PC-3 (cell line): ENCODE data around the gene ELAPOR1. TPM values are rescaled to one million over a fixed set of nuclear protein-coding genes. Genes with fewer than 3 reads are reported as not detected.

Source experiments
- ATAC-seq: fragments of 200-7000 bp; cut with Tn5 transposase; 2 replicates; pipeline ENCODE4 v1.9.1; 2020; ENCODE audit warnings: mild to moderate bottlenecking, moderate library complexity
- BruUV-seq: library from RNA; stranded (reverse); fragments of 400-500 nt; replicated peaks from 2 replicates; lab custom pipeline; 2021; lab: Mats Ljungman, UMichigan
- CTCF ChIA-PET: fragments of 300-600 bp; sonication (Branson Sonifier 250); formaldehyde crosslinking; loops from one replicate; lab custom pipeline; 2022; ENCODE audit warnings: antibody characterized with exemption; lab: Charles Lee
- POLR2A ChIA-PET: fragments of 300-600 bp; sonication (Branson Sonifier 250); formaldehyde crosslinking; loops from one replicate; lab custom pipeline; 2022; ENCODE audit warnings: antibody characterized with exemption; ENCODE audit not compliant: unreplicated experiment; lab: Charles Lee
- DNase-seq: peaks from one replicate; pipeline ENCODE4 v3.0.0-alpha.2; 2015
- H2AFZ ChIP-seq: fragments of 300-600 bp; sonication (generic); 2 replicates; pipeline ENCODE4 v1.6.0; 2016; ENCODE audit warnings: antibody characterized with exemption, low read length
- H3F3A ChIP-seq: fragments of 300-600 bp; sonication (generic); one replicate; pipeline ENCODE4 v1.6.0; 2017; ENCODE audit warnings: antibody characterized with exemption, low read length, control low read depth, mild to moderate bottlenecking; ENCODE audit not compliant: unreplicated experiment
- H3K27ac ChIP-seq: fragments of 300-600 bp; sonication (generic); 2 replicates; pipeline ENCODE4 v1.5.1; 2016; ENCODE audit warnings: mild to moderate bottlenecking, low read length
- H3K27me3 ChIP-seq: fragments of 300-600 bp; sonication (generic); 2 replicates; pipeline ENCODE4 v1.6.1; 2016; ENCODE audit warnings: low read length, mixed read lengths
- H3K36me3 ChIP-seq: fragments of 300-600 bp; sonication (generic); 2 replicates; pipeline ENCODE4 v1.6.1; 2016; ENCODE audit warnings: low read depth, mixed run types, low read length, mixed read lengths
- H3K4me1 ChIP-seq: fragments of 300-600 bp; sonication (generic); 2 replicates; pipeline ENCODE4 v1.5.1; 2016; ENCODE audit warnings: low read length; ENCODE audit not compliant: insufficient read depth
- H3K4me2 ChIP-seq: fragments of 300-600 bp; sonication (generic); 2 replicates; pipeline ENCODE4 v1.6.0; 2016; ENCODE audit warnings: low read length
- H3K4me3 ChIP-seq: fragments of 300-600 bp; sonication (generic); 2 replicates; pipeline ENCODE4 v1.5.1; 2016; ENCODE audit warnings: mild to moderate bottlenecking, low read length, mixed read lengths
- H3K79me2 ChIP-seq: fragments of 300-600 bp; sonication (generic); 2 replicates; pipeline ENCODE4 v1.6.1; 2017; ENCODE audit warnings: low read length, mixed read lengths
- H3K9ac ChIP-seq: fragments of 300-600 bp; sonication (generic); 2 replicates; pipeline ENCODE4 v1.6.0; 2016; ENCODE audit warnings: mild to moderate bottlenecking, low read length
- H3K9me2 ChIP-seq: fragments of 300-600 bp; sonication (generic); replicated peaks from 2 replicates; pipeline ENCODE4 v1.6.1; 2016; ENCODE audit warnings: mixed run types, low read length, mixed read lengths
- H3K9me3 ChIP-seq: fragments of 300-600 bp; sonication (generic); 2 replicates; pipeline ENCODE4 v1.6.1; 2016; ENCODE audit warnings: low read length, mixed read lengths
- H4K20me1 ChIP-seq: fragments of 300-600 bp; sonication (generic); 2 replicates; pipeline ENCODE4 v1.6.1; 2016; ENCODE audit warnings: low read length, mixed read lengths
- CTCF ChIP-seq: fragments of 300-600 bp; sonication (generic); conservative IDR thresholded peaks from 2 replicates; pipeline ENCODE4 v1.5.1; 2017; ENCODE audit warnings: antibody characterized with exemption, low read depth, mild to moderate bottlenecking, low read length
- EZH2 ChIP-seq: fragments of 300-600 bp; sonication (generic); IDR thresholded peaks from one replicate; pipeline ENCODE4 v1.6.1; 2017; ENCODE audit warnings: antibody characterized with exemption, mild to moderate bottlenecking, low read length; ENCODE audit not compliant: unreplicated experiment
- EZH2phosphoT487 ChIP-seq: fragments of 300-600 bp; sonication (generic); IDR thresholded peaks from 2 replicates; pipeline ENCODE4 v1.6.1; 2018; ENCODE audit warnings: mild to moderate bottlenecking, antibody characterized with exemption, low read length, borderline replicate concordance
- intact Hi-C: fragments of 100-400 bp; cut with micrococcal nuclease; formaldehyde crosslinking; loops from 2 replicates; pipeline ENCODE4 v1.9.0; 2023
- total RNA-seq: library from RNA; depleted of rRNA; stranded (reverse); fragments of >200 nt; gene quantifications from 2 replicates; pipeline ENCODE4 v1.2.3, GENCODE V29; 2014

ELAPOR1 gene
- total RNA-seq, 1 experiment from 2014 or later: 0.80 TPM

- no peak for TF ChIP-seq CTCF
- no peak for TF ChIP-seq EZH2
- intact Hi-C loops: no loop called here
- no peaks in the 10 kb centered on the region for H4K20me1 ChIP-seq
- no peaks in the 10 kb centered on the region for H3K36me3 ChIP-seq
- no peak overlapping the region for H3K9ac ChIP-seq
- ChIA-PET CTCF (no interaction called here), POLR2A (no interaction called here)
- H3K4me3 ChIP-seq: no peak overlapping the region
- no peaks in the 10 kb centered on the region for H3K9me3 ChIP-seq
- no peaks in the 10 kb centered on the region for H3K79me2 ChIP-seq
- H3K27ac ChIP-seq: no peak overlapping the region
- H3K27me3 ChIP-seq: no peaks in the 10 kb centered on the region
- no peak overlapping the region for H2AFZ ChIP-seq
- BruUV-seq: no TSS peak
- DNase-seq (no peak), ATAC-seq (no peak)
- H3K4me1 ChIP-seq: no peaks in the 10 kb centered on the region
- H3K4me2 ChIP-seq: no peak overlapping the region
- no peaks in the 10 kb centered on the region for H3F3A ChIP-seq
- no peaks in the 10 kb centered on the region for H3K9me2 ChIP-seq
Observed at GRCh38 chr1:109131800-109132199, 17.9 kb downstream of the ELAPOR1 start.

- intact Hi-C loops: no loop called here
- no peaks in the 10 kb centered on the region for H3F3A ChIP-seq
- CTCF ChIA-PET: no interaction called here
- TF ChIP-seq EZH2phosphoT487: no peak
- TF ChIP-seq EZH2: no peak
- TF ChIP-seq CTCF: no peak
- no peak for DNase-seq
- POLR2A ChIA-PET: no interaction called here
- H3K27ac ChIP-seq: no peak overlapping the region
- no peaks in the 10 kb centered on the region for H3K9me3 ChIP-seq
- H3K9ac ChIP-seq: no peak overlapping the region
- no peaks in the 10 kb centered on the region for H3K9me2 ChIP-seq
- no peak for ATAC-seq
- H2AFZ ChIP-seq: no peak overlapping the region
- H3K79me2 ChIP-seq: no peaks in the 10 kb centered on the region
- no TSS peak for BruUV-seq
- H3K4me2 ChIP-seq: no peak overlapping the region
- H3K27me3 ChIP-seq: no peaks in the 10 kb centered on the region
- H3K4me1 ChIP-seq: no peaks in the 10 kb centered on the region
- H3K36me3 ChIP-seq: no peaks in the 10 kb centered on the region
- H3K4me3 ChIP-seq: no peak overlapping the region
- H4K20me1 ChIP-seq: no peaks in the 10 kb centered on the region
Observed at GRCh38 chr1:109133002-109133706, 19.2 kb downstream of the ELAPOR1 start.

DNA sequence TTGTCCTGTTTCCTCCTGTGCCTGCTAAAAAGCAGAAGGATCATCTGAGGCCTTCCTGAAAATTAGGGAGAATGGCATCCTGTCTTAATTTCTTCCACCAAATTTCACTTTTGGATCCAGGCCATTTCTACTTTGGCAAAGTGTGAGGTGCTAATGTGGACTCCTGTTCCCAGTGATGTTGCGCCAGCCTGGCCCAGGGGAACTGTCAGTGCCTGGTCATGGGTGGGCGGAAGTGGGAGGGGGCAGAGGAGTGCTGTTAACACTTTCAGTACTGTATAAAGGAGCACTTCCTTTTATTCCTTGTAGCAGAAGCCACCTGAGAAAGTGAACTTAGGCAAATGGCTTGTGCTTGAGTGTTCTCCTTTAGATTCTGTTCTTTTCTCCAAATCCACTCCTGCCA lies 19.9 kb downstream of the ELAPOR1 start:
- H3K9me3 ChIP-seq: no peaks in the 10 kb centered on the region
- no peak overlapping the region for H3K4me2 ChIP-seq
- BruUV-seq: no TSS peak
- no peaks in the 10 kb centered on the region for H3F3A ChIP-seq
- H3K79me2 ChIP-seq: no peaks in the 10 kb centered on the region
- CTCF ChIA-PET: no interaction called here
- no peak for ATAC-seq
- no peaks in the 10 kb centered on the region for H3K4me1 ChIP-seq
- no peaks in the 10 kb centered on the region for H3K27me3 ChIP-seq
- no peak overlapping the region for H3K27ac ChIP-seq
- no peaks in the 10 kb centered on the region for H3K36me3 ChIP-seq
- H3K9me2 ChIP-seq: no peaks in the 10 kb centered on the region
- no peak overlapping the region for H3K4me3 ChIP-seq
- H4K20me1 ChIP-seq: no peaks in the 10 kb centered on the region
- no peak overlapping the region for H2AFZ ChIP-seq
- TF ChIP-seq EZH2phosphoT487: no peak
- TF ChIP-seq CTCF: no peak
- no peak for TF ChIP-seq EZH2
- intact Hi-C loops: no loop called here
- DNase-seq: no peak
- POLR2A ChIA-PET: no interaction called here
- no peak overlapping the region for H3K9ac ChIP-seq
